Neural progenitor cell (in vitro differentiated cells): Measurements from ENCODE around the gene LRRC8B. TPM values are rescaled to one million over a fixed set of nuclear protein-coding genes. Genes with fewer than 3 reads are reported as not detected.
A peak's percentile ranks its signal among the peaks of the same experiment; 100 is the strongest.

ENCODE experiments used
- DNase-seq: peaks from one replicate; pipeline ENCODE4 v3.0.0-alpha.2; 2016; ENCODE audit warnings: low spot score
- H2AFZ ChIP-seq: fragments of 200-600 bp; sonication (generic); replicated peaks from 2 replicates; pipeline ENCODE4 v1.6.1; 2016; ENCODE audit warnings: antibody characterized with exemption
- H3F3A ChIP-seq: fragments of 200-600 bp; sonication (generic); 2 replicates; pipeline ENCODE4 v1.6.1; 2016; ENCODE audit warnings: antibody characterized with exemption, low read depth
- H3K27ac ChIP-seq: fragments of 200-600 bp; sonication (generic); 2 replicates; pipeline ENCODE4 v1.5.1; 2016; ENCODE audit warnings: mild to moderate bottlenecking
- H3K27me3 ChIP-seq: fragments of 200-600 bp; sonication (generic); 2 replicates; pipeline ENCODE4 v1.6.1; 2016; ENCODE audit warnings: mild to moderate bottlenecking, moderate library complexity
- H3K36me3 ChIP-seq: fragments of 200-600 bp; sonication (generic); 2 replicates; pipeline ENCODE4 v1.5.1; 2016
- H3K4me1 ChIP-seq: fragments of 200-600 bp; sonication (generic); 2 replicates; pipeline ENCODE4 v1.6.1; 2016; ENCODE audit warnings: mixed run types
- H3K4me2 ChIP-seq: fragments of 200-600 bp; sonication (generic); 2 replicates; pipeline ENCODE4 v1.6.1; 2016
- H3K4me3 ChIP-seq: fragments of 200-600 bp; sonication (generic); 2 replicates; pipeline ENCODE4 v1.5.1; 2016
- H3K79me2 ChIP-seq: fragments of 200-600 bp; sonication (generic); 2 replicates; pipeline ENCODE4 v1.6.1; 2016; ENCODE audit warnings: low read depth
- H3K9ac ChIP-seq: fragments of 200-600 bp; sonication (generic); 2 replicates; pipeline ENCODE4 v1.6.1; 2016
- H3K9me3 ChIP-seq: fragments of 200-600 bp; sonication (generic); 2 replicates; pipeline ENCODE4 v1.5.1; 2016; ENCODE audit warnings: low read depth
- H4K20me1 ChIP-seq: fragments of 200-600 bp; sonication (generic); 2 replicates; pipeline ENCODE4 v1.6.1; 2016; ENCODE audit warnings: low read depth
- H3K27ac Mint-ChIP-seq: 3 replicates; pipeline ENCODE4 v1.8.0; 2021; ENCODE audit warnings: mixed read lengths
- H3K27me3 Mint-ChIP-seq: 2 replicates; pipeline ENCODE4 v1.8.0; 2022; ENCODE audit warnings: low read depth, mild to moderate bottlenecking, inconsistent platforms, moderate library complexity, mixed read lengths; ENCODE audit not compliant: insufficient read depth
- H3K36me3 Mint-ChIP-seq: 3 replicates; pipeline ENCODE4 v1.8.0; 2021; ENCODE audit warnings: mixed read lengths
- H3K4me1 Mint-ChIP-seq: 3 replicates; pipeline ENCODE4 v1.8.0; 2021; ENCODE audit warnings: mixed read lengths
- H3K4me3 Mint-ChIP-seq: 3 replicates; pipeline ENCODE4 v1.8.0; 2021; ENCODE audit warnings: mild to moderate bottlenecking, moderate library complexity, mixed read lengths
- H3K9me3 Mint-ChIP-seq: 3 replicates; pipeline ENCODE4 v1.8.0; 2020; ENCODE audit warnings: mixed read lengths
- CTCF ChIP-seq: fragments of 200-600 bp; sonication (generic); IDR thresholded peaks from 2 replicates; pipeline ENCODE4 v1.5.1; 2017; ENCODE audit warnings: antibody characterized with exemption, mild to moderate bottlenecking
- EZH2 ChIP-seq: fragments of 200-600 bp; sonication (generic); IDR thresholded peaks from 2 replicates; pipeline ENCODE4 v1.6.1; 2017; ENCODE audit warnings: antibody characterized with exemption, mild to moderate bottlenecking, moderate library complexity
- EZH2phosphoT487 ChIP-seq: fragments of 200-600 bp; sonication (generic); IDR thresholded peaks from 2 replicates; pipeline ENCODE4 v1.6.1; 2017; ENCODE audit warnings: antibody characterized with exemption
- total RNA-seq: library from RNA; depleted of rRNA; stranded (reverse); fragments of >200 nt; gene quantifications from 2 replicates; pipeline ENCODE4 v1.2.3, GENCODE V29; 2015; ENCODE audit warnings: low replicate concordance

The LRRC8B gene
- total RNA-seq, 1 donor from 2014 or later: 37.3 TPM

DNA sequence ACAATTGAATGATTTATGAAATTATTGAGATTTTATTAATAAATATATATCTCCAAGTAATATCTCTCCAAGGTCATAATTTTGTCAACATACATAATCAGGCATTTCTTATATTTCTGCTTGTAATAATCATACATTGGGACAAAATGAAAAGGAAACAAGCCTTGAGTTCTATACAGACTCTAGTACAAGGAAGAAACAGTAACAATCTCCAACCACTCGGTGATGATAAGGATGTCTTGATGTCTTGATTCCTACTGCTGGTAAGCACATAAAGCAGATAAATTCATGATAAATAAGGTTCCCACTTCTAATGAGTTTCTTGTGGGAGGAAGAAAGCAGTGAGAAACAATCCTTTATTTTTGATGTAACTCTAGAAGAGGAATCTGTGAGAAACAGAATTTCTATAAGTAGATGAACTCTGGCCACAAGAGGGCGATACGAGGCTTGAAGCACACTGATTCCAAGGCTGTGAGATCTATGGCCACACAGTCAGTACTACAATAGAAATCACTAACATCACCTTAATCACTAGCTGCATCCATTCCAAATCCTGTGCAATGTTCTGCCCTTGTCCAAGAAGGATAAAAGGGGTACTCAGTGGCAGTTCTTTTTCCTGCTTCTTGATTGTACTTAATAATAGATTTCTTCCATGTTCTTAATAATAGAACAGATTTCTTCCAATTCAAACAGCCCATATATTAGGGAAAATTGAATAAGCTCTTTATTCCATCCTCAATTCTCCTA is 41.4 kb upstream of the LRRC8B start:
- no peaks in the 10 kb centered on the region for H3K4me1 Mint-ChIP-seq

DNA sequence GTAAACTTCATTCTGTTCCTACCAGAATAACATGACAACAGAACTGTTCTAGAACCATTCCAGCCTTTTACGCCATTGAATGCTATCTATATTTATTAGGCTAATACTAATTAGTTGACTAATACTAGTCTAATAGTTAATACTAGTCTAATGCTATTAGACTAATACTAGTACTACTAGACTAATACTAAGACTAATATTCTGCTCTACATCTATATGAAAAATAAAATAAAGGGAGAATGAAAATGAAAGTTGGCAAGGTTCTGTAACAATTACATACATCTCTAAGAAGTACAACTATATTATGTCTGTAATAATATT is 40.9 kb upstream of the LRRC8B start:
- Histone ChIP-seq H3K4me3 (no peak overlapping the region), H3K4me2 (no peak overlapping the region), H3K9ac (no peak overlapping the region), H4K20me1 (no peaks in the 10 kb centered on the region), H3K79me2 (no peaks in the 10 kb centered on the region), H3K36me3 (no peaks in the 10 kb centered on the region), H3K27me3 (no peaks in the 10 kb centered on the region), H3F3A (no peaks in the 10 kb centered on the region), H2AFZ (no peak overlapping the region), H3K4me1 (no peaks in the 10 kb centered on the region), H3K27ac (no peak overlapping the region), H3K9me3 (no peaks in the 10 kb centered on the region)
- no peaks in the 10 kb centered on the region for H3K4me1 Mint-ChIP-seq
- no peak overlapping the region for H3K27ac Mint-ChIP-seq
- no peaks in the 10 kb centered on the region for H3K36me3 Mint-ChIP-seq
- DNase-seq: no peak
- H3K4me3 Mint-ChIP-seq: no peak overlapping the region
- TF ChIP-seq EZH2: no peak
- TF ChIP-seq CTCF: no peak
- TF ChIP-seq EZH2phosphoT487: no peak
- peaks cover 22% of the 10 kb centered on the region for H3K9me3 Mint-ChIP-seq
- H3K27me3 Mint-ChIP-seq: peaks cover 2% of the 10 kb centered on the region

More for the DNA sequence above, 41.4 kb upstream of the LRRC8B start:
- no peak overlapping the region for H3K27ac Mint-ChIP-seq
- peak; percentile 92 for DNase-seq
- Histone ChIP-seq H3K79me2 (no peaks in the 10 kb centered on the region), H3K27me3 (no peaks in the 10 kb centered on the region), H4K20me1 (no peaks in the 10 kb centered on the region), H3K36me3 (no peaks in the 10 kb centered on the region), H3K9ac (no peak overlapping the region), H3F3A (no peaks in the 10 kb centered on the region), H3K9me3 (no peaks in the 10 kb centered on the region), H2AFZ (no peak overlapping the region), H3K27ac (no peak overlapping the region), H3K4me2 (no peak overlapping the region), H3K4me3 (no peak overlapping the region), H3K4me1 (no peaks in the 10 kb centered on the region)
- no peak overlapping the region for H3K4me3 Mint-ChIP-seq
- H3K36me3 Mint-ChIP-seq: no peaks in the 10 kb centered on the region
- peaks cover 2% of the 10 kb centered on the region for H3K27me3 Mint-ChIP-seq
- TF ChIP-seq EZH2phosphoT487: no peak
- TF ChIP-seq CTCF: peak; percentile 85
- peaks cover 22% of the 10 kb centered on the region for H3K9me3 Mint-ChIP-seq

- Histone ChIP-seq H3K27ac (no peak overlapping the region), H3K4me2 (no peak overlapping the region), H3K9me3 (no peaks in the 10 kb centered on the region), H3F3A (no peaks in the 10 kb centered on the region), H3K9ac (no peak overlapping the region), H3K79me2 (no peaks in the 10 kb centered on the region), H3K4me1 (no peaks in the 10 kb centered on the region), H4K20me1 (no peaks in the 10 kb centered on the region), H3K36me3 (no peaks in the 10 kb centered on the region), H2AFZ (no peak overlapping the region), H3K27me3 (no peaks in the 10 kb centered on the region), H3K4me3 (no peak overlapping the region)
- H3K27ac Mint-ChIP-seq: no peak overlapping the region
- peaks cover 19% of the 10 kb centered on the region for H3K9me3 Mint-ChIP-seq
- no peak for DNase-seq
- peaks cover 2% of the 10 kb centered on the region for H3K27me3 Mint-ChIP-seq
- H3K4me3 Mint-ChIP-seq: no peak overlapping the region
- no peaks in the 10 kb centered on the region for H3K4me1 Mint-ChIP-seq
- TF ChIP-seq EZH2phosphoT487 (no peak), CTCF (no peak), EZH2 (no peak)
- no peaks in the 10 kb centered on the region for H3K36me3 Mint-ChIP-seq
Observed at GRCh38 chr1:89484092-89485038, 40.3 kb upstream of the LRRC8B start.
